T-helper 1 cell treated with Interleukin-12 subunit alpha and Interleukin-12 subunit beta and Interleukin-4 antibody, amounts not matched to agents 30 μg/mL and 1 μg/mL, for 36 hours (primary cell): Measurements from ENCODE around the gene SCEL.
"Not testable (repeated sequence)": the region's sequence is repeated elsewhere in the genome, so short reads cannot be mapped to it uniquely, and the experiment has no call there.

Experiments
- H3K27ac Mint-ChIP-seq: one replicate; pipeline ENCODE4 v1.8.0; 2021; ENCODE audit warnings: mild to moderate bottlenecking, mixed read lengths
- H3K27me3 Mint-ChIP-seq: one replicate; pipeline ENCODE4 v1.8.0; 2021; ENCODE audit warnings: low read depth, mixed read lengths
- H3K36me3 Mint-ChIP-seq: one replicate; pipeline ENCODE4 v1.8.0; 2021; ENCODE audit warnings: low read depth, mixed read lengths
- H3K4me1 Mint-ChIP-seq: one replicate; pipeline ENCODE4 v1.8.0; 2021; ENCODE audit warnings: low read depth, mixed read lengths
- H3K4me3 Mint-ChIP-seq: one replicate; pipeline ENCODE4 v1.8.0; 2021; ENCODE audit warnings: mild to moderate bottlenecking, moderate library complexity, mixed read lengths
- H3K9me3 Mint-ChIP-seq: one replicate; pipeline ENCODE4 v1.8.0; 2021; ENCODE audit warnings: mixed read lengths

The SCEL gene

GRCh38 chr13:77513719-77514335 is 21.7 kb upstream of the SCEL start:
- H3K4me3 Mint-ChIP-seq = no peak overlapping the region
- peaks cover 8% of the 10 kb centered on the region for H3K4me1 Mint-ChIP-seq
- no peaks in the 10 kb centered on the region for H3K27me3 Mint-ChIP-seq
- H3K27ac Mint-ChIP-seq = no peak overlapping the region
- H3K36me3 Mint-ChIP-seq = no peaks in the 10 kb centered on the region
- no peaks in the 10 kb centered on the region for H3K9me3 Mint-ChIP-seq

- Mint-ChIP-seq H3K4me1 (peaks cover 5% of the 10 kb centered on the region), H3K36me3 (no peaks in the 10 kb centered on the region), H3K27ac (no peak overlapping the region), H3K4me3 (no peak overlapping the region), H3K27me3 (no peaks in the 10 kb centered on the region), H3K9me3 (no peaks in the 10 kb centered on the region)
Measured at GRCh38 chr13:77514336-77514726, 21.2 kb upstream of the SCEL start.

GRCh38 chr13:77515785-77516184 is 19.7 kb upstream of the SCEL start:
- Mint-ChIP-seq H3K4me3 (no peak overlapping the region), H3K27me3 (no peaks in the 10 kb centered on the region), H3K4me1 (peaks cover 3% of the 10 kb centered on the region), H3K9me3 (no peaks in the 10 kb centered on the region), H3K36me3 (no peaks in the 10 kb centered on the region), H3K27ac (no peak overlapping the region)

- Mint-ChIP-seq H3K4me1 (peaks cover 3% of the 10 kb centered on the region), H3K27ac (no peak overlapping the region), H3K4me3 (no peak overlapping the region), H3K9me3 (no peaks in the 10 kb centered on the region), H3K27me3 (no peaks in the 10 kb centered on the region), H3K36me3 (no peaks in the 10 kb centered on the region)
Measured at GRCh38 chr13:77516342-77516789, 19.1 kb upstream of the SCEL start.

GRCh38 chr13:77518266-77518665 is 17.2 kb upstream of the SCEL start:
- Mint-ChIP-seq H3K9me3 (no peaks in the 10 kb centered on the region), H3K4me1 (peaks cover 3% of the 10 kb centered on the region), H3K36me3 (no peaks in the 10 kb centered on the region), H3K27me3 (no peaks in the 10 kb centered on the region), H3K27ac (no peak overlapping the region), H3K4me3 (no peak overlapping the region)

GRCh38 chr13:77519396-77519795 is 16.1 kb upstream of the SCEL start:
- H3K4me3 Mint-ChIP-seq, H3K27me3 Mint-ChIP-seq, H3K9me3 Mint-ChIP-seq: not testable (repeated sequence)

GRCh38 chr13:77519808-77520207 is 15.7 kb upstream of the SCEL start:
- no peak overlapping the region for H3K4me3 Mint-ChIP-seq
- no peaks in the 10 kb centered on the region for H3K27me3 Mint-ChIP-seq
- no peaks in the 10 kb centered on the region for H3K36me3 Mint-ChIP-seq
- no peak overlapping the region for H3K27ac Mint-ChIP-seq
- no peaks in the 10 kb centered on the region for H3K4me1 Mint-ChIP-seq
- no peaks in the 10 kb centered on the region for H3K9me3 Mint-ChIP-seq

More at GRCh38 chr13:77519396-77519795, 16.1 kb upstream of the SCEL start:
- not testable (repeated sequence) for H3K36me3 Mint-ChIP-seq, H3K4me1 Mint-ChIP-seq, H3K27ac Mint-ChIP-seq

GRCh38 chr13:77521194-77521593 is 14.3 kb upstream of the SCEL start:
- no peak overlapping the region for H3K4me3 Mint-ChIP-seq
- H3K4me1 Mint-ChIP-seq = no peaks in the 10 kb centered on the region
- no peak overlapping the region for H3K27ac Mint-ChIP-seq
- no peaks in the 10 kb centered on the region for H3K27me3 Mint-ChIP-seq
- H3K9me3 Mint-ChIP-seq = no peaks in the 10 kb centered on the region
- no peaks in the 10 kb centered on the region for H3K36me3 Mint-ChIP-seq

- Mint-ChIP-seq H3K36me3 (no peaks in the 10 kb centered on the region), H3K27ac (no peak overlapping the region), H3K9me3 (no peaks in the 10 kb centered on the region), H3K4me3 (no peak overlapping the region), H3K27me3 (peaks cover 2% of the 10 kb centered on the region), H3K4me1 (no peaks in the 10 kb centered on the region)
Measured at GRCh38 chr13:77521595-77522367, 13.7 kb upstream of the SCEL start.

GRCh38 chr13:77522444-77522843 is 13.1 kb upstream of the SCEL start:
- Mint-ChIP-seq H3K4me1 (no peaks in the 10 kb centered on the region), H3K27me3 (peaks cover 7% of the 10 kb centered on the region), H3K4me3 (no peak overlapping the region), H3K27ac (no peak overlapping the region), H3K9me3 (no peaks in the 10 kb centered on the region), H3K36me3 (no peaks in the 10 kb centered on the region)

- Mint-ChIP-seq H3K27me3 (peaks cover 7% of the 10 kb centered on the region), H3K4me1 (no peaks in the 10 kb centered on the region), H3K36me3 (no peaks in the 10 kb centered on the region), H3K27ac (no peak overlapping the region), H3K4me3 (no peak overlapping the region), H3K9me3 (no peaks in the 10 kb centered on the region)
Measured at GRCh38 chr13:77523386-77523785, 12.1 kb upstream of the SCEL start.

GRCh38 chr13:77523834-77524728 is 11.4 kb upstream of the SCEL start:
- H3K4me3 Mint-ChIP-seq = no peak overlapping the region
- no peaks in the 10 kb centered on the region for H3K9me3 Mint-ChIP-seq
- peaks cover 7% of the 10 kb centered on the region for H3K27me3 Mint-ChIP-seq
- no peaks in the 10 kb centered on the region for H3K4me1 Mint-ChIP-seq
- no peaks in the 10 kb centered on the region for H3K36me3 Mint-ChIP-seq
- H3K27ac Mint-ChIP-seq = no peak overlapping the region

GRCh38 chr13:77528414-77528813 is 7.1 kb upstream of the SCEL start:
- H3K4me1 Mint-ChIP-seq = no peaks in the 10 kb centered on the region
- peaks cover 11% of the 10 kb centered on the region for H3K27me3 Mint-ChIP-seq
- no peaks in the 10 kb centered on the region for H3K36me3 Mint-ChIP-seq
- H3K4me3 Mint-ChIP-seq = no peak overlapping the region
- H3K9me3 Mint-ChIP-seq = no peaks in the 10 kb centered on the region
- H3K27ac Mint-ChIP-seq = no peak overlapping the region

- Mint-ChIP-seq H3K4me1 (no peaks in the 10 kb centered on the region), H3K36me3 (no peaks in the 10 kb centered on the region)
Measured at GRCh38 chr13:77528834-77529500, 6.5 kb upstream of the SCEL start.

More at GRCh38 chr13:77528834-77529500, 6.5 kb upstream of the SCEL start:
- H3K9me3 Mint-ChIP-seq = no peaks in the 10 kb centered on the region
- no peak overlapping the region for H3K4me3 Mint-ChIP-seq
- H3K27ac Mint-ChIP-seq = no peak overlapping the region
- peaks cover 11% of the 10 kb centered on the region for H3K27me3 Mint-ChIP-seq
